Right ventricle myocardium superior (tissue), 1 donor: ENCODE results near the gene KAT6B. TPM values are rescaled to one million over a fixed set of nuclear protein-coding genes. Genes with fewer than 3 reads are reported as not detected.
"Not testable (repeated sequence)": the region's sequence is repeated elsewhere in the genome, so short reads cannot be mapped to it uniquely, and the experiment has no call there.

ENCODE experiments used
- ATAC-seq: fragments of 200-7000 bp; cut with Tn5 transposase; one replicate; pipeline ENCODE4 v1.9.1; 2020; ENCODE audit warnings: mild to moderate bottlenecking; ENCODE audit not compliant: poor library complexity
- DNase-seq: peaks from one replicate; pipeline ENCODE4 v3.0.0-alpha.2; 2020
- intact Hi-C: fragments of 100-400 bp; cut with DNase I; formaldehyde crosslinking; loops from one replicate; pipeline ENCODE4 v1.11.2; 2022
- total RNA-seq: library from RNA; stranded (reverse); fragmentation: NEBNext Ultra II Directional; extraction: Animal tissue kit (Norgen Biotek cat#: 25700); gene quantifications from one replicate; pipeline ENCODE4 v1.2.1, GENCODE V29; 2021
- donor health status: DM: no; HTN: yes; CAD: no; lungs with severe emphysema.

Gene KAT6B
- total RNA-seq, 1 donor from 2014 or later, result 36.2 TPM

- DNase-seq (no peak), ATAC-seq (peak; percentile 23)
- intact Hi-C loops, result no loop called here
Observed at GRCh38 chr10:74901867-74902450, 75.6 kb downstream of the KAT6B start.

- intact Hi-C loops, result no loop called here
- DNase-seq, result no peak
- no peak for ATAC-seq
Observed at GRCh38 chr10:74903491-74903890, 77.1 kb downstream of the KAT6B start.

- no peak for ATAC-seq
- intact Hi-C loops, result no loop called here
- DNase-seq, result no peak
Observed at GRCh38 chr10:74906611-74907198, 80.3 kb downstream of the KAT6B start.

- ATAC-seq (no peak), DNase-seq (no peak)
- intact Hi-C loops, result no loop called here
Observed at GRCh38 chr10:74909670-74910069, 83.3 kb downstream of the KAT6B start.

- ATAC-seq, result no peak
- intact Hi-C loops, result no loop called here
Observed at GRCh38 chr10:74910241-74910975, 84.0 kb downstream of the KAT6B start.

GRCh38 chr10:74910976-74911350, 84.6 kb downstream of the KAT6B start:
- intact Hi-C loops, result no loop called here
- ATAC-seq (no peak), DNase-seq (no peak)

More at GRCh38 chr10:74910241-74910975, 84.0 kb downstream of the KAT6B start:
- DNase-seq, result no peak

- intact Hi-C loops, result no loop called here
- DNase-seq (no peak), ATAC-seq (no peak)
Observed at GRCh38 chr10:74912182-74912581, 85.8 kb downstream of the KAT6B start.

- ATAC-seq (no peak), DNase-seq (no peak)
- intact Hi-C loops, result no loop called here
Observed at GRCh38 chr10:74912682-74913081, 86.3 kb downstream of the KAT6B start.

GRCh38 chr10:74913377-74913979, 87.1 kb downstream of the KAT6B start:
- ATAC-seq, result no peak
- DNase-seq, result no peak
- intact Hi-C loops, result no loop called here

- ATAC-seq, result no peak
- DNase-seq, result no peak
- intact Hi-C loops, result no loop called here
Observed at GRCh38 chr10:74916283-74916682, 89.9 kb downstream of the KAT6B start.

- intact Hi-C loops, result no loop called here
- DNase-seq (no peak), ATAC-seq (no peak)
Observed at GRCh38 chr10:74917481-74918077, 91.2 kb downstream of the KAT6B start.

GRCh38 chr10:74919671-74920070, 93.3 kb downstream of the KAT6B start:
- DNase-seq (no peak), ATAC-seq (no peak)
- intact Hi-C loops, result no loop called here

- DNase-seq, intact Hi-C loops, ATAC-seq: not testable (repeated sequence)
Observed at GRCh38 chr10:74921070-74921469, 94.7 kb downstream of the KAT6B start.

GRCh38 chr10:74921744-74922143, 95.3 kb downstream of the KAT6B start:
- no peak for DNase-seq
- intact Hi-C loops, result no loop called here
- no peak for ATAC-seq

GRCh38 chr10:74922921-74923320, 96.5 kb downstream of the KAT6B start:
- no peak for ATAC-seq
- intact Hi-C loops, result no loop called here

GRCh38 chr10:74923556-74923955, 97.2 kb downstream of the KAT6B start:
- ATAC-seq (peak; percentile 36), DNase-seq (no peak)
- intact Hi-C loops, result no loop called here

More at GRCh38 chr10:74922921-74923320, 96.5 kb downstream of the KAT6B start:
- DNase-seq, result no peak

GRCh38 chr10:74924251-74924963, 98.0 kb downstream of the KAT6B start:
- intact Hi-C loops, result no loop called here
- DNase-seq (no peak), ATAC-seq (peak; percentile 74)

- ATAC-seq, result no peak
- DNase-seq, result no peak
- intact Hi-C loops, result no loop called here
Observed at GRCh38 chr10:74925291-74925690, 98.9 kb downstream of the KAT6B start.

- DNase-seq, result no peak
- intact Hi-C loops, result no loop called here
- ATAC-seq, result peak; percentile 40
Observed at GRCh38 chr10:74925708-74926107, 99.3 kb downstream of the KAT6B start.
